Lower leg skin (tissue), 3 donors: Measurements from ENCODE around the gene WDR47.

Experiments used
- CTCF ChIP-seq, 3 donors: fragments of 450-650 bp; IDR thresholded peaks; one replicate each; pipeline ENCODE4 v1.5.1; 2016; ENCODE audit warnings: antibody characterized with exemption in 3 of 3, mild to moderate bottlenecking in 3 of 3, moderate library complexity in 2 of 3
- POLR2A ChIP-seq, 2 donors: fragments of 450-650 bp; IDR thresholded peaks; one replicate each; pipeline ENCODE4 v1.6.1; 2016 to 2017; ENCODE audit warnings: antibody characterized with exemption in 2 of 2, mild to moderate bottlenecking in 1 of 2, moderate library complexity in 1 of 2

GRCh38 chr1:108957888-108958287, 84.0 kb downstream of the WDR47 start:
- no peak for TF ChIP-seq CTCF (IDR thresholded peaks at IDR 0.05)
- no peak for TF ChIP-seq POLR2A (IDR thresholded peaks at IDR 0.05)
